Measurements from ENCODE around the gene PRR36.

- TF ChIP-seq EZH2 (IDR thresholded peaks at IDR 0.05; ENCODE audit: low read depth) (no peak), CTCF (conservative IDR thresholded peaks at IDR 0.05) (no peak)
Observed at GRCh38 chr19:7863157-7863970, 10.8 kb downstream of the PRR36 start.
